OCI-LY7 (cell line): ENCODE data around the gene IRF2BP1.

Experiments used
- EZH2phosphoT487 ChIP-seq: fragments of 200-600 bp; sonication (generic); IDR thresholded peaks from 2 replicates; pipeline ENCODE4 v1.6.1; 2018; ENCODE audit warnings: low read depth, borderline replicate concordance, mild to moderate bottlenecking, mixed run types, antibody characterized with exemption, low read length, moderate library complexity, mixed read lengths
- TF ChIP-seq, protein P1 (sequence below): fragments of 200-600 bp; sonication (generic); conservative IDR thresholded peaks from 2 replicates; pipeline ENCODE4 v1.5.1; 2014; ENCODE audit warnings: mild to moderate bottlenecking, antibody characterized with exemption, low read length, moderate library complexity, mixed read lengths

DNA sequence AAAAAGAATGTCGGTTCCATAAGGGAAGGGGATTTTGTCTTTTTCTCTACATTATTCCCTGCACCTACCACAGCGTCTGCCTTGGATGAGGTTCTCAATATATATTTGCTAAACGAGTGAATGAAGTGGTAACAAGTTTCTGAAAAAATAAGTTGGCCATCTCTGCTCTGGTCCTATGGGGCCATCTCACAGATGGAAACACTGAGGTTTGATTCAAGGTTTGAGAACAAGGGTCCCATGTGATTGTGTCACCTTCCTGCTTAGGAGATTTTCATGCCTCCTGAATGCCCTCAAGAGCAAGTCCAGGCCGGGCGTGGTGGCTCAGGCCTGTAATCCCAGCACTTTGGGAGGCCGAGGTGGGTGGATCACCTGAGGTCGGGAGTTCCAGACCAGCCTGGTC, 13.3 kb upstream of the IRF2BP1 start:
- no peak for TF ChIP-seq EZH2phosphoT487
- TF ChIP-seq, protein P1, sequence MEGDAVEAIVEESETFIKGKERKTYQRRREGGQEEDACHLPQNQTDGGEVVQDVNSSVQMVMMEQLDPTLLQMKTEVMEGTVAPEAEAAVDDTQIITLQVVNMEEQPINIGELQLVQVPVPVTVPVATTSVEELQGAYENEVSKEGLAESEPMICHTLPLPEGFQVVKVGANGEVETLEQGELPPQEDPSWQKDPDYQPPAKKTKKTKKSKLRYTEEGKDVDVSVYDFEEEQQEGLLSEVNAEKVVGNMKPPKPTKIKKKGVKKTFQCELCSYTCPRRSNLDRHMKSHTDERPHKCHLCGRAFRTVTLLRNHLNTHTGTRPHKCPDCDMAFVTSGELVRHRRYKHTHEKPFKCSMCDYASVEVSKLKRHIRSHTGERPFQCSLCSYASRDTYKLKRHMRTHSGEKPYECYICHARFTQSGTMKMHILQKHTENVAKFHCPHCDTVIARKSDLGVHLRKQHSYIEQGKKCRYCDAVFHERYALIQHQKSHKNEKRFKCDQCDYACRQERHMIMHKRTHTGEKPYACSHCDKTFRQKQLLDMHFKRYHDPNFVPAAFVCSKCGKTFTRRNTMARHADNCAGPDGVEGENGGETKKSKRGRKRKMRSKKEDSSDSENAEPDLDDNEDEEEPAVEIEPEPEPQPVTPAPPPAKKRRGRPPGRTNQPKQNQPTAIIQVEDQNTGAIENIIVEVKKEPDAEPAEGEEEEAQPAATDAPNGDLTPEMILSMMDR: no peak
